K562 (cell line): Measurements from ENCODE around the gene CHODL.

Experiments used
- KHSRP ChIP-seq: fragments of 450-650 bp; IDR thresholded peaks from 2 replicates; pipeline ENCODE4 v1.6.1; 2017
- TF ChIP-seq, protein P1 (sequence below), 3 experiments: IDR thresholded peaks in 2 of 3; conservative IDR thresholded peaks in 1 of 3; 2 replicates each; pipeline ENCODE4 v1.5.1; 2011 to 2012; ENCODE audit warnings: low read length in 3 of 3, mild to moderate bottlenecking in 3 of 3, control low read depth in 2 of 3, improper control_type of control experiment in 1 of 3, inconsistent platforms in 1 of 3, low read depth in 1 of 3, mixed read lengths in 1 of 3, moderate library complexity in 1 of 3; ENCODE audit not compliant: insufficient read depth in 2 of 3

DNA sequence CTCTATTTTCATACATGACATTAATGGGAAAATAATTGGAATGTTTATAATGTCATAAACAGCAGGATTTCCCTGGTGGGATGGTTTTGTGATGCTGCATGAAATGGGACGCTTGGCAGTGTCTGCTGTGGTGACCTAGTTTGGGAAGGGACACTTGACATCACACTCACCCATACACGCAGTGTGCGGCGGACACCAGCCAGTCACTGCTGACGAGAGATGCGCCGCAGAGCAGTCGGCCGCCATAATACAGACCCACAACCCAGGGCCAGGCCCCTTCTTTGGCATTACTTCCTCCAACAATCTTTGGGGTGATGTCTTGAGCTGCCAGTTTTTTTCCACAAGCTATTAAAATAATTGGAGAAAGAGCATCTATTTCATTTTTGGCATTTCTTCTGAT is 49.5 kb downstream of the CHODL start:
- TF ChIP-seq, protein P1, sequence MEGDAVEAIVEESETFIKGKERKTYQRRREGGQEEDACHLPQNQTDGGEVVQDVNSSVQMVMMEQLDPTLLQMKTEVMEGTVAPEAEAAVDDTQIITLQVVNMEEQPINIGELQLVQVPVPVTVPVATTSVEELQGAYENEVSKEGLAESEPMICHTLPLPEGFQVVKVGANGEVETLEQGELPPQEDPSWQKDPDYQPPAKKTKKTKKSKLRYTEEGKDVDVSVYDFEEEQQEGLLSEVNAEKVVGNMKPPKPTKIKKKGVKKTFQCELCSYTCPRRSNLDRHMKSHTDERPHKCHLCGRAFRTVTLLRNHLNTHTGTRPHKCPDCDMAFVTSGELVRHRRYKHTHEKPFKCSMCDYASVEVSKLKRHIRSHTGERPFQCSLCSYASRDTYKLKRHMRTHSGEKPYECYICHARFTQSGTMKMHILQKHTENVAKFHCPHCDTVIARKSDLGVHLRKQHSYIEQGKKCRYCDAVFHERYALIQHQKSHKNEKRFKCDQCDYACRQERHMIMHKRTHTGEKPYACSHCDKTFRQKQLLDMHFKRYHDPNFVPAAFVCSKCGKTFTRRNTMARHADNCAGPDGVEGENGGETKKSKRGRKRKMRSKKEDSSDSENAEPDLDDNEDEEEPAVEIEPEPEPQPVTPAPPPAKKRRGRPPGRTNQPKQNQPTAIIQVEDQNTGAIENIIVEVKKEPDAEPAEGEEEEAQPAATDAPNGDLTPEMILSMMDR (IDR thresholded peaks at IDR 0.05 in 2 of 3, conservative IDR thresholded peaks at IDR 0.05 in 1 of 3; ENCODE audit: insufficient read depth in 2 of 3, low read depth in 1 of 3, low read length in 3 of 3), result no peak
- TF ChIP-seq KHSRP, result no peak
